RKO (cell line): ENCODE measurements around the gene MIDN.

Experiments
- DNase-seq: peaks from one replicate; pipeline ENCODE4 v3.0.0-alpha.2; 2016; ENCODE audit warnings: low spot score

The MIDN gene

DNA sequence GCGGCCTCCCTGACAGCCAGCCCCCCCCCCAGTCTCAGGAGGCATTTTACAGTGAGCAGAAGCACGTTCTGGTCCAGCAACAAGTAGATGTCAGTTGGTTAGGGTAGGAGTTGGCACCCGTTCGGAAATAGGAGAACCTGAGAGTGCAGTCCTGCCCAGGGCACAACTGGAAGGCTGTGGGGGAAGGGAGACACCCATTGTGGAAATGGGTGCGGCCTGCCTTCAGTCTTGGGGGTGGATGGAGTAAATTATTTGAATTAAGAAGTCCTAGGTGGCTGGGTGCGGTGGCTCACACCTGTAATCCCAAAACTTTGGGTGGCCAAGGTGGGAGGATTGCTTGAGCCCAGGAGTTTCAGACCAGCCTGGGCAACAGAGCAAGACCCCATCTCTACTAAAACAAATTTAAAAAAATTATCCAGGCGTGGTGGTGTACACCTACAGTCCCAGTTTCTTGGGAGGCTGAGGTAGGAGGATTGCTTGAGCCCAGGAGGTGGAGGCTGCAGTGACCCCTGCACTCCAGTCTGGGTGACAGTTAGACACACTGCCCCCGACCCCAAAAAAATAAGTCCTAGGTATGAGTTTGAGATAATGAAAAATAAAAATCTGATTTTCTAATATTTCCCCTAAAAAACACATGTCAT is 21.9 kb downstream of the MIDN start:
- DNase-seq: no peak

DNA sequence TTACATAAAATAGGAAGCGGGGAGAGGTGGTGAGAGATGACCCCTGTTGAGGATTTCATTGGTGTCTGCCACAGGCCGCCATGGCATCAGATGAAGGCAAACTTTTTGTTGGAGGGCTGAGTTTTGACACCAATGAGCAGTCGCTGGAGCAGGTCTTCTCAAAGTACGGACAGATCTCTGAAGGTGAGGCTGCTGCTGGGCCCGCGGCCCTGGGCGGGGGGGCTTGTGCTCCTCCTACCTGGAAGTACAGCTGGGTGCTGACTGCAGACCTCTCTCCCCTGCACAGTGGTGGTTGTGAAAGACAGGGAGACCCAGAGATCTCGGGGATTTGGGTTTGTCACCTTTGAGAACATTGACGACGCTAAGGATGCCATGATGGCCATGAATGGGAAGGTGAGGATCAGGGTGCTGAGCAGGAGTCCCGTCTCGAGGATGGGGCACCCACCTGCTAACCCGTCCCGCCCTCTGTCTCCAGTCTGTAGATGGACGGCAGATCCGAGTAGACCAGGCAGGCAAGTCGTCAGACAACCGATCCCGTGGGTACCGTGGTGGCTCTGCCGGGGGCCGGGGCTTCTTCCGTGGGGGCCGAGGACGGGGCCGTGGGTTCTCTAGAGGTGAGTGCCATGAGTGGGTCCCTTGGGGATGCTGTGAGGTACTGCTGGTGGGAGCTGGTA is 22.6 kb downstream of the MIDN start:
- DNase-seq: no peak

DNA sequence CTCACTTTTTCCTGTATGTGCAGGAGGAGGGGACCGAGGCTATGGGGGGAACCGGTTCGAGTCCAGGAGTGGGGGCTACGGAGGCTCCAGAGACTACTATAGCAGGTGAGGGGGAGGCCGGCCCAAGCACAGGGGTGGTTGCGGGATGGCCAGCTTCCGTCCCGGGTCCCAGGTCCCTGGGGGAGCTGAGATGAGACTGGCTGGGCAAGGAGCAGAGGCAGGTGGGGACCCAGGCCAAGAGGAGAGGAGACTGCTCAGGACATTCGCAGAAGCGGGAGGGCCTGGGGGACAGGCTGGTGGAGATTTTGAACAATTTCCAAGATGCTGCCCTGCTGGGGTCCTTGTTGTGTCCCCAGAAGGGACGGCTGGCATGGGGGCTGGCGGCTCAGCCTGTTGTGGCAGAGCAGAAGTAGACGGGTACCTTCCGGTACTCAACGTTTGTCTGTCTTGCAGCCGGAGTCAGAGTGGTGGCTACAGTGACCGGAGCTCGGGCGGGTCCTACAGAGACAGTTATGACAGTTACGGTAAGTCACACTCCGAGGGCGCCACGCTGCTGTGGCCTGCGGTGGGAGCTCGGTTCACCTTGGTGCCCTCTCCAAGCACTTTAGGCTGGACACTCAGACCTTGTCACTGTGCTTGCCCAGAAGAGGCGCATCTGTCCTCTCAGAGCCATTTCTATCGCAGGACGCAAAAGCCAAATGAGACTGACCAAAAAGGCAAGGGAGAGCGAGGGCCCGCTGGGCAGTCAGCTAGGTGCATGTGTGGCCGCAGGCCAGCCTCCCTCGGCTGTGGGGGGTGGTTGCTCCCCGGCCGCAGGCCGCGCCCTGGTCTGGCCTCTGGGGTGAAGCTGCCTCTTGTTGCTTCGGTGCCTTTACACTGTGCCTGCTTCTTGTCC is 23.4 kb downstream of the MIDN start:
- DNase-seq: no peak

DNA sequence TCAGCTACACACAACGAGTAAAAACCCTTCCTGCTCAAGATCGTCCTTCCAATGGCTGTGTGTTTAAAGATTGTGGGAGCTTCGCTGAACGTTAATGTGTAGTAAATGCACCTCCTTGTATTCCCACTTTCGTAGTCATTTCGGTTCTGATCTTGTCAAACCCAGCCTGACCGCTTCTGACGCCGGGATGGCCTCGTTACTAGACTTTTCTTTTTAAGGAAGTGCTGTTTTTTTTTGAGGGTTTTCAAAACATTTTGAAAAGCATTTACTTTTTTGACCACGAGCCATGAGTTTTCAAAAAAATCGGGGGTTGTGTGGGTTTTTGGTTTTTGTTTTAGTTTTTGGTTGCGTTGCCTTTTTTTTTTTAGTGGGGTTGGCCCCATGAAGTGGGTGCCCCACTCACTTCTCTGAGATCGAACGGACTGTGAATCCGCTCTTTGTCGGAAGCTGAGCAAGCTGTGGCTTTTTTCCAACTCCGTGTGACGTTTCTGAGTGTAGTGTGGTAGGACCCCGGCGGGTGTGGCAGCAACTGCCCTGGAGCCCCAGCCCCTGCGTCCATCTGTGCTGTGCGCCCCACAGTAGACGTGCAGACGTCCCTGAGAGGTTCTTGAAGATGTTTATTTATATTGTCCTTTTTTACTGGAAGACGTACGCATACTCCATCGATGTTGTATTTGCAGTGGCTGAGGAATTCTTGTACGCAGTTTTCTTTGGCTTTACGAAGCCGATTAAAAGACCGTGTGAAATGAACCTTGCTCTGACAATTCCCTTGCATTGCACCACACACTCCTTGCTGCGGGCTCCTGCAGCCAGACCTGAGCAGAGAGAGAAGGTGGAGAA is 24.3 kb downstream of the MIDN start:
- no peak for DNase-seq

DNA sequence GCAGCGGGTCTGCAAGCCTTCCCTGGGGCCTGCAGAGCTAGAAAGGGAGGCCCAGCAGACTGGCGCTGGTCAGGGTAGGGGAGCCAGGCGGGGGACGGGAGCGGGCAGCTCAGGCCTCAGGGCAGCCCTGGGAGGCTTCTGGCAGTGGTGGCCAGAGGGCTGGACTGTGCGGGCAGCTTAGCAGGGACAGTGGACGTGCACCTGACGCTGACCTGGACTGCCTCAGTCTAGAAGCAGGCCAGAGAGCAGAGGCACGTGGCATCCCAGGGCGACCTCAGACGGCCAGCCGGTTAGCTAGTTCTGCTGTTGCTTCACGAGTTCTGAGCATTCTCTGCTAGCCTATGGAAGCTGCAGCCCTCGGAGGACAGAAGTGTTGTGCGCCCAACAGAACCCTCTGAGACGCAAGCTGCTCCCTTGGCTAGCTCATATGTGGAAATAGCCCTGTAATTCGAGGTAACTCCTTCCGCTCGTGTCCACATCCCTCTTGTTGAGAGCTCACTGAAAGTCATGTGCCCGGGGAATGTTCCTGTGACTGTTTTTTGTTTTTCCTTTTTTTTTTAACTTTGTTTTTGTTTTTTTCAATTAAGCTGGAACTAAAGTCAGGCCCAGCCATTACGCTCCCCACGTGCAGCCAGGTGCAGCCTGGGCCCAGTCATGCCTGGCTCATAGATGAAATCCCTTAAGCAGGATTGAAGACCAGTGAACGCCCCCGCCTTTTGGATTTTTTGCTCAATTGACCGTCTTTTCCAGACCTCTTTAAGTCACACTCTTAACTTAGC is 25.1 kb downstream of the MIDN start:
- peak; percentile 76 for DNase-seq

DNA sequence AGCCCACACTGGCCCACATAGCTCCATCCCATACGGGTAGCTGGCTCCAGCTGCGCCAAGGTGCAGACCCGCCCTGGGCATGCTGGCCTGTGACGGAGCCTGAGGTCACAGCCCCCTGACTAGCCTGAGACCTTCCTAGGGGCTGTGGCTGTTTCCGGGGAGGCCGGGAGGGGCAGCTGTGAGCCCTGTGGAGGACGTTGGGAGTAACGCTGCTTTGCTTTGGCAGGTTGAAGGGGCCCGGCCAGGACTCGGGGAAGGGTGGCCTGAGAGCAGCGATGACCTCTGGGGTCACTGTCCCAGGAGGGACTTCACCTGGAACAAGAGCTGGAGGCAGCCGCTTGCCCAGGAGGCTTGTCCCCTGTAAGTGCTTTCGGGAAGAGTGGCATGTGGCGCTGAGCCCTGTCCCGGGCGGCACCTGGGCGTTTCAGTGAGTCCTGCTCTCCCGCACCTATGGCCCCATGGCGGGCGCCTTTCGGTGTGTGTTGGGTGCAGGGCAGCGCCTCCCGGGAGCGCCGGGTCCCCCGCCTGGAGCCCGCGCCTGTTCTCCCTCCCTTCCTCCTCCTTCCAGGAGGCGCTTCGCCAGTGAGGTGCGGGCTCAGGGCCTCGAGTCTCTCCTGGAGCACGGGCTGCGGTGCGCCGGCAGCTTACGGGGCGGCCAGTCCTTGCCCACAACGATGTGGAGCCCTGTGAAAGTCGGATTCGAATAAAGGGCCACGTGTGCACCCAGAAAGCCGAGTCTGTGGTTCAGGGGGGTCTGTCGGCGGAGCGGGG is 25.9 kb downstream of the MIDN start:
- DNase-seq: peak; percentile 85

GRCh38 chr19:1274852-1275259 is 26.5 kb downstream of the MIDN start:
- DNase-seq: peak; percentile 61

- peak; percentile 98 for DNase-seq
Measured at GRCh38 chr19:1275260-1275975, 27.0 kb downstream of the MIDN start, which contains the start of gene FAM174C. FAM174C (plus strand) TSS chr19:1275530; CDS start chr19:1275550, 20 bp downstream.

DNA sequence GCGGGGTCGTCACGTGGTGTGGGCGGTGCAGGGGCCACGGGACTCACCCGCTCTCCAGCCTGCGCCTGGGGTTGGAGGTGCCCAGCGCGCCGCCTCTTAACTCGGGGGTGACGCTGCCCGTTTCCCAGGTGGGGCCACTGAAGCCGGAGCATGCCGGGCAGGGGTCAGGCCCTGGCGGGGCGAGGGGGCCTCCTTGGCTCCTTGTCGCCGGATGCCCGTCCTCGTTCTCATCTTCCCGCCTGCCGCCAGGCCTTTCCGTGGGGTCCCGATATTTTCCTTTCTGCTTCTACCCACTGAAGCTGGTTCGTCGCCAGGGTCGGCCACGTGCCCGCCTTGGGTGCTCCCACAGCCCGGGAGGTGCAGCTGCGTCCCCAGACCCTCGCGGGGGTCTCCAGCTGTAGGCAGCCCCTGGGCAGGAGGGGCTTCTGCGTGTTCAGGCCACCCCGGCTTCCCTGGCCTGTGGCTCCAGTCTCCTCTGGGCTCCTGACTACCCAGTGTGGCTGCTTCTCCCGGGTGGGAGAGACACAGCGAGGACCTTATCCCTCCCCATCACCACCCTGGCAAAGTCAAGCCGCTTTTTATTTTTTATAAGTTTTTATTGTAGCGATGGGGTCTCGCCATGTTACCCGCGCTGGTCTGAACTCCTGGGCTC is 27.7 kb downstream of the MIDN start:
- DNase-seq: no peak

DNA sequence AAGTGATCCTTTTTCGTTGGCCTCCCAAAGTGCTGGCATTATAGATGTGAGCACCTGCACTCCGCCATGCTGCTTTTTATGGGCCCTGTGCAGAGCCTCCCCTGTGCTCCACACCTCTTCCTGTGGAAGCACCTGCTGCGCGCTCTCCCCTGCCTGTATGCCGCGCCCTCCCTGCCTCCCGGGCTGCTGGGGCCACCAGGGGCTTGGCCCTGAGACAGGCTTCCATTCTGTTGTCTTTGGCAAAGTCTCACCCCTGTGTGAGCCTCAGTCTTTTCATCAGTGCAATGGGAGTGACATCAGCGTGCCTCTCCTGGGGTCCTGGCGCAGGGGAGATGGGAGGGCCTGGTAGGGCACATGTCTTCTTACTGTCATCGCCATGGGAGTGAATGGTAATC is 28.2 kb downstream of the MIDN start:
- no peak for DNase-seq

GRCh38 chr19:1277061-1277460 is 28.7 kb downstream of the MIDN start:
- no peak for DNase-seq

GRCh38 chr19:1278074-1278473 is 29.7 kb downstream of the MIDN start:
- DNase-seq: no peak

GRCh38 chr19:1278713-1279660 is 30.6 kb downstream of the MIDN start:
- no peak for DNase-seq

- peak; percentile 83 for DNase-seq
Measured at GRCh38 chr19:1279782-1280341, 31.5 kb downstream of the MIDN start.

DNA sequence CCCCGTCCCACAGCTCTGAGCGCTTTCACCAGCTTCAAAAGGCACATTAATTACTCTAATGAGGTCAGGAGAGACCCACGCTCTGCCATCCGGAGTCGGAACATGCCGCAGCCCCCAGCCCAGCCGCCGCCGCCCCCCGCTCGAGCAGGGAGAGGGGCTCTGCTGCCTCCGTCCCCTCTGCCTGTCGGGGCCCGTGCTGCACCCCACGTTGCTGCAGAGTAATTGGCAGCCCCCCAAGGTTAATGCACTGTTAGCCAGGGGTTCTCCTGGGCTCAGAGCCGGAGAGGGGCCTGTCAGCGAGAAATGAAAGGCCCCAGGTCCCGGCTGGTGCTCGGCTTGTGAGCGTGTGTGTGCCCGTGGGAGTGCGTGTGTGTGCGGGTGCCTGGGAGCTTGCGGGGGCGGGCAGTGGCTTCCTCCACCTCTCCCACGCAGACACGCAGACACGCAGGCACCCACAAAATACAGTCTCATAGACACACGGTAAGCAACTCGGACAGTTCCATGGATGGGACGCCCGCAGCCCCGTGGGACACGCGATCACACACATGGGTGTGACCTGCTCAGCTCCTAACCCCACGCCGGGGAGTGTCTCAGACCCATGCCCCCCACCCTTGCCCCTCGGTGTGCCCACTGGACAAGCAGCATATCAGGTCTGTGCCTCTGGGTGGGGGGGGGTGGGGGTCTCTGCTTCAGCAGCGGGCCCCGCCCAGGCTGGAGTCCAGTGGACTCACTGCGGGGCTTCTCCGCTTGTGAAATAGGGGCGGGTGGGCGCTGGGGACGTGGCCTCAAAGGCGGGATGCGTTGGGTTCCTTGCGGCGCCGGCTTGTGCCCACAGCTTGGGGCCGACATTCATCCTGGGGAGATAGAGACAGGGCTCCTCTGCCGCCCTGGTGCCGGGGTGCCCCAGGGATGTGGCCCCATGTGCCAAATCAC is 32.5 kb downstream of the MIDN start:
- no peak for DNase-seq

GRCh38 chr19:1281569-1282287 is 33.3 kb downstream of the MIDN start:
- no peak for DNase-seq
